ENCODE results near the gene NIT2.

GRCh38 chr3:100325827-100326226 is 8.7 kb upstream of the NIT2 start:
- TF ChIP-seq CTCF (IDR thresholded peaks at IDR 0.05) (no peak), POLR2A (IDR thresholded peaks at IDR 0.05) (no peak)
